Measurements from ENCODE around the gene OSCP1. TPM values are rescaled to one million over a fixed set of nuclear protein-coding genes. Genes with fewer than 3 reads are reported as not detected.

OSCP1 gene
- total RNA-seq, 6 experiments from 2014 or later, result 6.0 to 11.0 (median 7.2) TPM

DNA sequence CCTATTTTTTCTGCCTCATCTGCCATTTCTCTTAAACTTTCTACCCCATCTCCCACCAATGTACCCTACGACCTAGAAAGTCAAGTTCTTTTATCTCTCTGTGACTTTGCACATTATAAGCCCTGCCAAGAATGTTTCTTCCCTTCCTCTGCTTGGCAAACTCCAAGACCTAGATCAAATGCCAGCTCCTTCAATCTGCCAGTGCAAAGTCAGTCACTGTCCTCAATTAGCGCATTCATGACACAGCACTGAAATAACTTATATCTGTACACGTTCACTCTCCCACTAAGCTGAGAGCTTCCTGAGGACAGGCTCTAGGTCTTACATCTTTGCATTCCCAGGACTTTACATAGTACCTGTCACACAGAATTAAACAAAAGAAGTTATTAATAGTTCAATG is 31.1 kb downstream of the OSCP1 start:
- H3K27ac Mint-ChIP-seq, result no peak overlapping the region
- H3K4me3 Mint-ChIP-seq, result no peak overlapping the region
- TF ChIP-seq, protein P1, sequence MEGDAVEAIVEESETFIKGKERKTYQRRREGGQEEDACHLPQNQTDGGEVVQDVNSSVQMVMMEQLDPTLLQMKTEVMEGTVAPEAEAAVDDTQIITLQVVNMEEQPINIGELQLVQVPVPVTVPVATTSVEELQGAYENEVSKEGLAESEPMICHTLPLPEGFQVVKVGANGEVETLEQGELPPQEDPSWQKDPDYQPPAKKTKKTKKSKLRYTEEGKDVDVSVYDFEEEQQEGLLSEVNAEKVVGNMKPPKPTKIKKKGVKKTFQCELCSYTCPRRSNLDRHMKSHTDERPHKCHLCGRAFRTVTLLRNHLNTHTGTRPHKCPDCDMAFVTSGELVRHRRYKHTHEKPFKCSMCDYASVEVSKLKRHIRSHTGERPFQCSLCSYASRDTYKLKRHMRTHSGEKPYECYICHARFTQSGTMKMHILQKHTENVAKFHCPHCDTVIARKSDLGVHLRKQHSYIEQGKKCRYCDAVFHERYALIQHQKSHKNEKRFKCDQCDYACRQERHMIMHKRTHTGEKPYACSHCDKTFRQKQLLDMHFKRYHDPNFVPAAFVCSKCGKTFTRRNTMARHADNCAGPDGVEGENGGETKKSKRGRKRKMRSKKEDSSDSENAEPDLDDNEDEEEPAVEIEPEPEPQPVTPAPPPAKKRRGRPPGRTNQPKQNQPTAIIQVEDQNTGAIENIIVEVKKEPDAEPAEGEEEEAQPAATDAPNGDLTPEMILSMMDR (IDR thresholded peaks at IDR 0.05), result no peak
- DNase-seq, result no peak
- H3K9me3 Mint-ChIP-seq, result no peaks in the 10 kb centered on the region
- H3K4me1 Mint-ChIP-seq (ENCODE audit: low read depth), result peaks cover 15% of the 10 kb centered on the region
- peaks cover 4% of the 10 kb centered on the region; the same call in 1 of the 2 replicates for H3K27me3 Mint-ChIP-seq (ENCODE audit: insufficient read depth)
- H3K36me3 Mint-ChIP-seq (ENCODE audit: low read depth), result no peaks in the 10 kb centered on the region

GRCh38 chr1:36417931-36418330 is 32.3 kb downstream of the OSCP1 start:
- Mint-ChIP-seq H3K9me3 (no peaks in the 10 kb centered on the region), H3K27ac (no peak overlapping the region), H3K36me3 (ENCODE audit: low read depth) (no peaks in the 10 kb centered on the region), H3K27me3 (ENCODE audit: insufficient read depth) (peaks cover 4% of the 10 kb centered on the region; the same call in 1 of the 2 replicates), H3K4me3 (no peak overlapping the region), H3K4me1 (ENCODE audit: low read depth) (peaks cover 15% of the 10 kb centered on the region)
- no peak for DNase-seq
- TF ChIP-seq, protein P1 (IDR thresholded peaks at IDR 0.05), result no peak

GRCh38 chr1:36415661-36416326 is 34.5 kb downstream of the OSCP1 start:
- TF ChIP-seq, protein P1 (IDR thresholded peaks at IDR 0.05), result no peak
- H3K4me3 Mint-ChIP-seq, result no peak overlapping the region
- H3K4me1 Mint-ChIP-seq (ENCODE audit: low read depth), result peaks cover 13% of the 10 kb centered on the region
- H3K36me3 Mint-ChIP-seq (ENCODE audit: low read depth), result 0 out of 2 replicates have a peak, but pooled peaks cover 4% of the 10 kb centered on the region
- peaks cover 2% of the 10 kb centered on the region; the same call in 1 of the 2 replicates for H3K9me3 Mint-ChIP-seq
- H3K27ac Mint-ChIP-seq, result no peak overlapping the region
- H3K27me3 Mint-ChIP-seq (ENCODE audit: insufficient read depth), result peaks cover 3% of the 10 kb centered on the region; the same call in 1 of the 2 replicates
- no peak for DNase-seq

- Mint-ChIP-seq H3K9me3 (peaks cover 7% of the 10 kb centered on the region; the same call in 1 of the 2 replicates), H3K27me3 (ENCODE audit: insufficient read depth) (0 out of 2 replicates have a peak, but pooled peaks cover 2% of the 10 kb centered on the region), H3K4me1 (ENCODE audit: low read depth) (peaks cover 5% of the 10 kb centered on the region; the same call in 1 of the 2 replicates), H3K4me3 (no peak overlapping the region), H3K36me3 (ENCODE audit: low read depth) (peaks cover 9% of the 10 kb centered on the region; the same call in 1 of the 2 replicates), H3K27ac (no peak overlapping the region)
- DNase-seq, result no peak
- TF ChIP-seq, protein P1 (IDR thresholded peaks at IDR 0.05), result no peak
Observed at GRCh38 chr1:36414384-36414783, 35.9 kb downstream of the OSCP1 start.

- no peak overlapping the region for H3K27ac Mint-ChIP-seq
- no peak overlapping the region for H3K4me3 Mint-ChIP-seq
- TF ChIP-seq, protein P1 (IDR thresholded peaks at IDR 0.05), result no peak
Observed at GRCh38 chr1:36411674-36412648, 38.3 kb downstream of the OSCP1 start.

More at GRCh38 chr1:36411674-36412648, 38.3 kb downstream of the OSCP1 start:
- no peak for DNase-seq
- Mint-ChIP-seq H3K27me3 (ENCODE audit: insufficient read depth) (peaks cover 2% of the 10 kb centered on the region; the same call in 1 of the 2 replicates), H3K36me3 (ENCODE audit: low read depth) (peaks cover 9% of the 10 kb centered on the region; the same call in 1 of the 2 replicates), H3K9me3 (peaks cover 7% of the 10 kb centered on the region; the same call in 1 of the 2 replicates), H3K4me1 (ENCODE audit: low read depth) (peaks cover 20% of the 10 kb centered on the region)

Measured in HFFc6 (cell line).